ENCODE results near the gene CBFA2T3. TPM values are rescaled to one million over a fixed set of nuclear protein-coding genes. Genes with fewer than 3 reads are reported as not detected.

Gene CBFA2T3
- total and polyA plus RNA-seq, 2 of the 13 experiments (the other 11 are each of a cell fraction or from before 2014, with no cell fraction given): 0.05 TPM; not detected in 1

DNA sequence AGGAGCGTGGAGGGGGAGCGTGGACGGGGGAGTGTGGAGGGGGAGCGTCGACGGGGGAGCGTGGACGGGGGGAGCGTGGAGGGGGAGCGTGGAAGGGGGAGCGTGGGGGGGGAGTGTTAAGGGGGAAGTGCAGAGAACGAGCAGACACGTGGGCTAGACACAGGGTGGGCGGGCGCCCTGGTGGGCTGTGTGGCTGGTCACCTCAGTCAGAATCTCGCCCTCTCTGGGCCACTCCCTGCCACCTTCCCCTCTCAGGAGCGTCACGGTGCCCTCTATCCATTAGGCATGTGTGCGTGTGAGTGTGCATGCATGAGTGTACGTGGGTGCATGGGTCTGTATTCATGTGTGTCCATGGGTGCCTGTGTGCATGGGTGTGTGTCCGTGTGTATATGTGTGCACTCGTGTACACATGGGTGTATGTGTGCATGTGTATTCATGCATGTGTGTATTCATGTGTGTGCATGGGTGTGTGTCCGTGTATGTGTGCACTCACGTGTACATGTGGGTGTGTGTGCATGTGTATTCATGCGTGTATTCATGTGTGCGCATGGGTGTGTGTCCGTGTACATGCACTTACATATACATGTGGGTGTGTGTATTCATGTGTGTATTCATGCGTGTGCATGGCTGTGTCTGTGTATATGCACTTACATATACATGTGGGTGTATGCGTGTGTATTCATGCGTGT is 61.2 kb downstream of the CBFA2T3 start:
- peaks cover 35 to 83% of the 10 kb centered on the region in 2 experiments for H3K27me3 ChIP-seq (ENCODE audit: control insufficient read depth in 1 of 2, insufficient read depth in 2 of 2, low read length in 2 of 2)
- ATAC-seq (no peak), DNase-seq (ENCODE audit: low spot score) (no peak), FAIRE-seq (no peak)
- H3K79me2 ChIP-seq (ENCODE audit: insufficient read depth, low read length): no peaks in the 10 kb centered on the region
- no peaks in the 10 kb centered on the region for H3K9me3 ChIP-seq (ENCODE audit: low read length)
- H4K20me1 ChIP-seq (ENCODE audit: insufficient read depth, low read length): no peaks in the 10 kb centered on the region
- ChIA-PET POLR2A (no interaction called here), CTCF (ENCODE audit: low intra/inter-chr PET ratio, low total read pairs) (no interaction called here)
- no peak overlapping the region for H3K27ac ChIP-seq (ENCODE audit: extremely low read length, insufficient read depth, low read length)
- H3K9ac ChIP-seq (ENCODE audit: insufficient read depth, low read depth, low read length): no peak overlapping the region
- H3K4me2 ChIP-seq (ENCODE audit: low read depth, low read length): no peak overlapping the region
- no peak overlapping the region for H3K4me3 ChIP-seq (replicated peaks in 1 of 3; ENCODE audit: insufficient read depth in 1 of 3, low read depth in 2 of 3, low read length in 3 of 3)
- no TSS peak for BruUV-seq (replicated peaks)
- no peaks in the 10 kb centered on the region for H3K36me3 ChIP-seq (replicated peaks in 1 of 2; ENCODE audit: control insufficient read depth in 1 of 2, insufficient read depth in 2 of 2, low read length in 2 of 2)
- intact Hi-C loops (cut with micrococcal nuclease; ENCODE audit: unreplicated experiment): no loop called here
- no peak overlapping the region for H2AFZ ChIP-seq (ENCODE audit: low read length)
- in situ Hi-C loops (cut with HindIII; ENCODE audit: extremely low pct_ligation_motif_present, low pct_unique_long_range_greater_than_20kb): no loop called here
- 56% methylated on average over 30 of the region's 30 CpGs for WGBS (ENCODE audit: low lambda C conversion rate)
- no peaks in the 10 kb centered on the region for H3K4me1 ChIP-seq (ENCODE audit: insufficient read depth, low read length)
- TF ChIP-seq ZNF317 (CRISPR knock-in tag; IDR thresholded peaks at IDR 0.05) (no peak), SIN3A (IDR thresholded peaks at IDR 0.05; ENCODE audit: borderline replicate concordance, low read depth, low read length) (no peak), ZNF672 (CRISPR knock-in tag; IDR thresholded peaks at IDR 0.05) (peak; percentile 54; the same call in 1 of the 2 replicates), ZNF768 (CRISPR knock-in tag; IDR thresholded peaks at IDR 0.05) (peak; percentile 78; the same call in 1 of the 2 replicates), ATRX (CRISPR knock-in tag; IDR thresholded peaks at IDR 0.05; ENCODE audit: borderline replicate concordance) (no peak), REXO4 (CRISPR knock-in tag; IDR thresholded peaks at IDR 0.05; ENCODE audit: borderline replicate concordance) (no peak), SP2 (CRISPR knock-in tag; IDR thresholded peaks at IDR 0.05) (no peak), ZNF282 (IDR thresholded peaks at IDR 0.05; ENCODE audit: partially characterized antibody) (no peak), STAG1 (CRISPR knock-in tag; IDR thresholded peaks at IDR 0.05) (no peak), ZNF713 (CRISPR knock-in tag; IDR thresholded peaks at IDR 0.05) (no peak), MEIS1 (CRISPR knock-in tag; IDR thresholded peaks at IDR 0.05; ENCODE audit: borderline replicate concordance) (no peak)
- TF ChIP-seq, protein P1, sequence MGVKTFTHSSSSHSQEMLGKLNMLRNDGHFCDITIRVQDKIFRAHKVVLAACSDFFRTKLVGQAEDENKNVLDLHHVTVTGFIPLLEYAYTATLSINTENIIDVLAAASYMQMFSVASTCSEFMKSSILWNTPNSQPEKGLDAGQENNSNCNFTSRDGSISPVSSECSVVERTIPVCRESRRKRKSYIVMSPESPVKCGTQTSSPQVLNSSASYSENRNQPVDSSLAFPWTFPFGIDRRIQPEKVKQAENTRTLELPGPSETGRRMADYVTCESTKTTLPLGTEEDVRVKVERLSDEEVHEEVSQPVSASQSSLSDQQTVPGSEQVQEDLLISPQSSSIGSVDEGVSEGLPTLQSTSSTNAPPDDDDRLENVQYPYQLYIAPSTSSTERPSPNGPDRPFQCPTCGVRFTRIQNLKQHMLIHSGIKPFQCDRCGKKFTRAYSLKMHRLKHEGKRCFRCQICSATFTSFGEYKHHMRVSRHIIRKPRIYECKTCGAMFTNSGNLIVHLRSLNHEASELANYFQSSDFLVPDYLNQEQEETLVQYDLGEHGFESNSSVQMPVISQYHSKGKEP (CRISPR knock-in tag; IDR thresholded peaks at IDR 0.05): no peak
- TF ChIP-seq, protein P2, sequence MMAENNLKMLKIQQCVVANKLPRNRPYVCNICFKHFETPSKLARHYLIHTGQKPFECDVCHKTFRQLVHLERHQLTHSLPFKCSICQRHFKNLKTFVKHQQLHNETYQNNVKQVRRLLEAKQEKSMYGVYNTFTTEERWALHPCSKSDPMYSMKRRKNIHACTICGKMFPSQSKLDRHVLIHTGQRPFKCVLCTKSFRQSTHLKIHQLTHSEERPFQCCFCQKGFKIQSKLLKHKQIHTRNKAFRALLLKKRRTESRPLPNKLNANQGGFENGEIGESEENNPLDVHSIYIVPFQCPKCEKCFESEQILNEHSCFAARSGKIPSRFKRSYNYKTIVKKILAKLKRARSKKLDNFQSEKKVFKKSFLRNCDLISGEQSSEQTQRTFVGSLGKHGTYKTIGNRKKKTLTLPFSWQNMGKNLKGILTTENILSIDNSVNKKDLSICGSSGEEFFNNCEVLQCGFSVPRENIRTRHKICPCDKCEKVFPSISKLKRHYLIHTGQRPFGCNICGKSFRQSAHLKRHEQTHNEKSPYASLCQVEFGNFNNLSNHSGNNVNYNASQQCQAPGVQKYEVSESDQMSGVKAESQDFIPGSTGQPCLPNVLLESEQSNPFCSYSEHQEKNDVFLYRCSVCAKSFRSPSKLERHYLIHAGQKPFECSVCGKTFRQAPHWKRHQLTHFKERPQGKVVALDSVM (CRISPR knock-in tag; IDR thresholded peaks at IDR 0.05): no peak
- TF ChIP-seq, protein P3, sequence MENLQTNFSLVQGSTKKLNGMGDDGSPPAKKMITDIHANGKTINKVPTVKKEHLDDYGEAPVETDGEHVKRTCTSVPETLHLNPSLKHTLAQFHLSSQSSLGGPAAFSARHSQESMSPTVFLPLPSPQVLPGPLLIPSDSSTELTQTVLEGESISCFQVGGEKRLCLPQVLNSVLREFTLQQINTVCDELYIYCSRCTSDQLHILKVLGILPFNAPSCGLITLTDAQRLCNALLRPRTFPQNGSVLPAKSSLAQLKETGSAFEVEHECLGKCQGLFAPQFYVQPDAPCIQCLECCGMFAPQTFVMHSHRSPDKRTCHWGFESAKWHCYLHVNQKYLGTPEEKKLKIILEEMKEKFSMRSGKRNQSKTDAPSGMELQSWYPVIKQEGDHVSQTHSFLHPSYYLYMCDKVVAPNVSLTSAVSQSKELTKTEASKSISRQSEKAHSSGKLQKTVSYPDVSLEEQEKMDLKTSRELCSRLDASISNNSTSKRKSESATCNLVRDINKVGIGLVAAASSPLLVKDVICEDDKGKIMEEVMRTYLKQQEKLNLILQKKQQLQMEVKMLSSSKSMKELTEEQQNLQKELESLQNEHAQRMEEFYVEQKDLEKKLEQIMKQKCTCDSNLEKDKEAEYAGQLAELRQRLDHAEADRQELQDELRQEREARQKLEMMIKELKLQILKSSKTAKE (CRISPR knock-in tag; IDR thresholded peaks at IDR 0.05; ENCODE audit: borderline replicate concordance): 0 out of 2 replicates have a peak, but pooled peaks have one; percentile 14
- TF ChIP-seq, protein P4, sequence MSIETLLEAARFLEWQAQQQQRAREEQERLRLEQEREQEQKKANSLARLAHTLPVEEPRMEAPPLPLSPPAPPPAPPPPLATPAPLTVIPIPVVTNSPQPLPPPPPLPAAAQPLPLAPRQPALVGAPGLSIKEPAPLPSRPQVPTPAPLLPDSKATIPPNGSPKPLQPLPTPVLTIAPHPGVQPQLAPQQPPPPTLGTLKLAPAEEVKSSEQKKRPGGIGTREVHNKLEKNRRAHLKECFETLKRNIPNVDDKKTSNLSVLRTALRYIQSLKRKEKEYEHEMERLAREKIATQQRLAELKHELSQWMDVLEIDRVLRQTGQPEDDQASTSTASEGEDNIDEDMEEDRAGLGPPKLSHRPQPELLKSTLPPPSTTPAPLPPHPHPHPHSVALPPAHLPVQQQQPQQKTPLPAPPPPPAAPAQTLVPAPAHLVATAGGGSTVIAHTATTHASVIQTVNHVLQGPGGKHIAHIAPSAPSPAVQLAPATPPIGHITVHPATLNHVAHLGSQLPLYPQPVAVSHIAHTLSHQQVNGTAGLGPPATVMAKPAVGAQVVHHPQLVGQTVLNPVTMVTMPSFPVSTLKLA (IDR thresholded peaks at IDR 0.05): peak; percentile 95
- TF ChIP-seq, protein P5, sequence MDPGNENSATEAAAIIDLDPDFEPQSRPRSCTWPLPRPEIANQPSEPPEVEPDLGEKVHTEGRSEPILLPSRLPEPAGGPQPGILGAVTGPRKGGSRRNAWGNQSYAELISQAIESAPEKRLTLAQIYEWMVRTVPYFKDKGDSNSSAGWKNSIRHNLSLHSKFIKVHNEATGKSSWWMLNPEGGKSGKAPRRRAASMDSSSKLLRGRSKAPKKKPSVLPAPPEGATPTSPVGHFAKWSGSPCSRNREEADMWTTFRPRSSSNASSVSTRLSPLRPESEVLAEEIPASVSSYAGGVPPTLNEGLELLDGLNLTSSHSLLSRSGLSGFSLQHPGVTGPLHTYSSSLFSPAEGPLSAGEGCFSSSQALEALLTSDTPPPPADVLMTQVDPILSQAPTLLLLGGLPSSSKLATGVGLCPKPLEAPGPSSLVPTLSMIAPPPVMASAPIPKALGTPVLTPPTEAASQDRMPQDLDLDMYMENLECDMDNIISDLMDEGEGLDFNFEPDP (CRISPR knock-in tag; conservative IDR thresholded peaks at IDR 0.05): 0 out of 2 replicates have a peak, but pooled peaks have one; percentile 16

Data from HepG2 (cell line).